ENCODE data around the gene RORC.
"Not testable (repeated sequence)": the region's sequence is repeated elsewhere in the genome, so short reads cannot be mapped to it uniquely, and the experiment has no call there.

Gene RORC

GRCh38 chr1:151800830-151801229 is 30.8 kb downstream of the RORC start:
- Mint-ChIP-seq H3K36me3 (ENCODE audit: low read depth) (peaks cover 10% of the 10 kb centered on the region), H3K4me1 (ENCODE audit: low read depth) (peaks cover 18% of the 10 kb centered on the region), H3K27ac (no peak overlapping the region), H3K4me3 (no peak overlapping the region), H3K9me3 (no peaks in the 10 kb centered on the region), H3K27me3 (peaks cover 48% of the 10 kb centered on the region)
- intact Hi-C loops (cut with micrococcal nuclease) = no loop called here

DNA sequence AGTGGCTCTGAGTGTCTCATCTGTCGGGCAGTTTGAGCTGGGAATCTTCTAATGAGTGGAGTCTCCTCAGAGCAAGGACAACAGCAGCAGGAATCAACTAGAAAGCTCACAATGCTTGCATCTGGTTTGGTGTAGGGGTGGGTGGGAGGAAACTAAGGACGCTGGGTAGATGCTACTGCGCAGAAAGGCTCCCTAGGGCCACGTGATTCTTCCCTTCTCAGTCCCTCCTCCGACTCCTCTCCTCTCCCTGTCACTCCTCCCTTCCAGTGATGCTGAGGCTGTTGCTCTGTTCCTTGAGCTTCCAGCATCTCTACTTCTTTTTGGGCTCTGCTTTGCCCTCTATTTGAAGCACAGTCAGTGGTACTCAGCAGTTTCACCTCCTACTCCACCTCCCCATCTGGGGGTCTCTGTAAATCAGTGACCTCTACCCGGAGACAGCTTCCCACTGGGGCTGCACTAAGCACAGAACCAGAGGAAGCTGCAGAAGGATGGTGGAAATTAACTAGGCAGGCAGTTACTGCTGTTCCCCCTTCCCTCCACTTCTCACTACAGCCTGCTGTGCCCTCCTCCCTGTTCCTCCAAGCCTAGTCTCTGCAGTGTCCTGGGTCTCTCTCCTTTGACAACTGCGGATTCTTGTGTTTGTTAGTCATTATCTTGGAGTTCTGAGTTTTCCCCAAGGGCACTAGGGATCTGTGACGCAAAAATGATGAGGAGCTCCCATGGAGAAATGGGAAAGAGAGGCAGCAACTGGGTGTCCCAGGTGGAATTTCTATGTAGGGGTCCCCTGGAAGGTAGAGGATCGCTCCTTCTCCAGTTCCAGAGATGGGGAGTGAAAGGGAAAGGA is 32.2 kb downstream of the RORC start:
- intact Hi-C loops (cut with micrococcal nuclease) = no loop called here

GRCh38 chr1:151798571-151798970 is 33.0 kb downstream of the RORC start:
- intact Hi-C loops (cut with micrococcal nuclease) = no loop called here
- no peak overlapping the region for H3K27ac Mint-ChIP-seq
- H3K4me1 Mint-ChIP-seq (ENCODE audit: low read depth) = peaks cover 18% of the 10 kb centered on the region
- peaks cover 30% of the 10 kb centered on the region for H3K27me3 Mint-ChIP-seq
- H3K9me3 Mint-ChIP-seq = no peaks in the 10 kb centered on the region
- H3K4me3 Mint-ChIP-seq = no peak overlapping the region
- H3K36me3 Mint-ChIP-seq (ENCODE audit: low read depth) = peaks cover 21% of the 10 kb centered on the region

More for the DNA sequence above, 32.2 kb downstream of the RORC start:
- H3K9me3 Mint-ChIP-seq = no peaks in the 10 kb centered on the region
- H3K36me3 Mint-ChIP-seq (ENCODE audit: low read depth) = peaks cover 12% of the 10 kb centered on the region
- no peak overlapping the region for H3K4me3 Mint-ChIP-seq
- H3K27me3 Mint-ChIP-seq = peaks cover 37% of the 10 kb centered on the region
- peaks cover 18% of the 10 kb centered on the region for H3K4me1 Mint-ChIP-seq (ENCODE audit: low read depth)
- no peak overlapping the region for H3K27ac Mint-ChIP-seq

- Mint-ChIP-seq H3K36me3 (ENCODE audit: low read depth) (peaks cover 41% of the 10 kb centered on the region), H3K27ac (peak overlapping the region; percentile 91), H3K4me1 (ENCODE audit: low read depth) (peaks cover 38% of the 10 kb centered on the region), H3K4me3 (peak overlapping the region; percentile 95), H3K27me3 (no peaks in the 10 kb centered on the region), H3K9me3 (no peaks in the 10 kb centered on the region)
- intact Hi-C loops (cut with micrococcal nuclease) = loop anchor here (2.0 kb wide), 1 partner anchor 28 kb away; the partner anchor contains the start of gene MRPL9
Measured at GRCh38 chr1:151790940-151791651, 40.5 kb downstream of the RORC start.

DNA sequence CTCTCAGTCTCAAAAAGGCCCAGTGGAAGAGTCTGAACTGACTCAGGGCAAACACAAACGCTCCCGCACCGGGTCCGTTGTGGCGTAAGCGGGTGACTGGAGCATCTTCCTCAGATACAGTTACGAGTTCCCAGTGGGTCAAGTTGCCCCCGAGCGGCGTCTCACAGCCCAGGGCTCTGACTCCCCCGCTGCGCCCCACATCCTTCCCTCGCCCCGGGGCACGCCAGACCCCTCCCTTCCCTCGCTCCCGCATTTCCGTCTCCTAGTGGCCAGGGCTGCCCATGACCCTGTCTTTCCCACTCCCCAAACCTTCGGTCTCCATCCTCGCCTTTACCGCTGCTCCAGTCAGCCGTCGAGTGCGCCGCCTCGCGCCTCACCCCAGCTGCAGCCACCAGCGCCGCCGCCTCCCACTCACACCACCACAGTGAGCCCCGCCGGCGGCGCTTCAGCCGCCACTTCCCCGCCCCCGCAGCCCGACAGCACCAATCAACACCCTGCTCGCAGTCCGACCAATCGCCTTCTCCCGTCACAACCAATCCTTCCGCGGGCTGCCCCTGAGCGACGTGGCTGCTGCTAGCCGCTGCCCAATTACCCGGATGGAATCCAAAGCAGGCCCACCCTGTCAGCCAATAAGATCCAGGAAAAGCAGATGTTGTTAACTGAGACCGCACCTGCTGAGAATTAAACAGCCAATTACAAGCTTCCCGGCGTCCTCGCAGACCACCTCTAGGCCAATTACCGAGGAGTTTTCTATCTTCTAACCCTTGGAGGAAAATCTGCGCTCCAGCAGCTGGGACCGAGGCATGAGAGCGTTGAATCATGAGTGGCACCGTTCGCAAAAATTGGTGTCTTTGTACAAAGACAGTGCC is 41.3 kb downstream of the RORC start, which contains the start of gene TDRKH:
TDRKH (minus strand) TSS at position 430 of the 869 bp plus-strand sequence. CDS start 7,478 bp downstream, outside the sequence.
- H3K9me3 Mint-ChIP-seq = no peaks in the 10 kb centered on the region
- intact Hi-C loops (cut with micrococcal nuclease) = loop anchor here (2.0 kb wide), 1 partner anchor 28 kb away; the partner anchor contains the start of gene MRPL9
- peaks cover 40% of the 10 kb centered on the region for H3K4me1 Mint-ChIP-seq (ENCODE audit: low read depth)
- H3K4me3 Mint-ChIP-seq = peak within 1 kb of the TSS; percentile 95
- H3K36me3 Mint-ChIP-seq (ENCODE audit: low read depth) = peaks cover 41% of the 10 kb centered on the region
- H3K27ac Mint-ChIP-seq = peak within 1 kb of the TSS; percentile 91
- H3K27me3 Mint-ChIP-seq = no peaks in the 10 kb centered on the region

DNA sequence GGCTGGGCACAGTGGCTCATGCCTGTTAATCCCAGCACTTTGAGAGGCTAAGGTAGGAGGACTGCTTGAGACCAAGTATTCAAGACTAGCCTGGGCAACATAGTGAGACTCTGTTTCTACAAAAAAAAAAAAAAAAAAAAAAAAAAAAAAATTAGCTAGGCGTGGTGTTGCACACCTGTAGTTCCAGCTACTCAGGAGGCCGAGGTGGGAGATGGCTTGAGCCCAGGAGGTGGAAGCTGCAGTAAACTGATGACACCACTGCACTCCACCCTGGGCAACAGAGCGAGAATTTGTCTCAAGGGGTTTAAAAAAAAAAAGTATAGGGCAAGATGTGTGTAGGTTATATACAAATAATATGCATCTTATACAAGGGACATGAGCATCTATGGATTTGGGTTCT is 43.9 kb downstream of the RORC start:
- peaks cover 32% of the 10 kb centered on the region for H3K36me3 Mint-ChIP-seq (ENCODE audit: low read depth)
- no peak overlapping the region for H3K27ac Mint-ChIP-seq
- H3K27me3 Mint-ChIP-seq = no peaks in the 10 kb centered on the region
- no peak overlapping the region for H3K4me3 Mint-ChIP-seq
- no peaks in the 10 kb centered on the region for H3K9me3 Mint-ChIP-seq
- H3K4me1 Mint-ChIP-seq (ENCODE audit: low read depth) = peaks cover 42% of the 10 kb centered on the region
- intact Hi-C loops (cut with micrococcal nuclease) = no loop called here

- H3K9me3 Mint-ChIP-seq = no peaks in the 10 kb centered on the region
- intact Hi-C loops (cut with micrococcal nuclease) = no loop called here
- H3K36me3 Mint-ChIP-seq (ENCODE audit: low read depth) = peaks cover 51% of the 10 kb centered on the region
- no peak overlapping the region for H3K4me3 Mint-ChIP-seq
- peaks cover 43% of the 10 kb centered on the region for H3K4me1 Mint-ChIP-seq (ENCODE audit: low read depth)
- H3K27me3 Mint-ChIP-seq = no peaks in the 10 kb centered on the region
- no peak overlapping the region for H3K27ac Mint-ChIP-seq
Measured at GRCh38 chr1:151783796-151784195, 47.8 kb downstream of the RORC start.

- Mint-ChIP-seq H3K4me1 (ENCODE audit: low read depth) (peaks cover 39% of the 10 kb centered on the region), H3K27me3 (no peaks in the 10 kb centered on the region), H3K9me3 (no peaks in the 10 kb centered on the region), H3K4me3 (peak overlapping the region; percentile 50), H3K36me3 (ENCODE audit: low read depth) (peaks cover 51% of the 10 kb centered on the region), H3K27ac (no peak overlapping the region)
- intact Hi-C loops (cut with micrococcal nuclease) = no loop called here
Measured at GRCh38 chr1:151782741-151783140, 48.9 kb downstream of the RORC start.

DNA sequence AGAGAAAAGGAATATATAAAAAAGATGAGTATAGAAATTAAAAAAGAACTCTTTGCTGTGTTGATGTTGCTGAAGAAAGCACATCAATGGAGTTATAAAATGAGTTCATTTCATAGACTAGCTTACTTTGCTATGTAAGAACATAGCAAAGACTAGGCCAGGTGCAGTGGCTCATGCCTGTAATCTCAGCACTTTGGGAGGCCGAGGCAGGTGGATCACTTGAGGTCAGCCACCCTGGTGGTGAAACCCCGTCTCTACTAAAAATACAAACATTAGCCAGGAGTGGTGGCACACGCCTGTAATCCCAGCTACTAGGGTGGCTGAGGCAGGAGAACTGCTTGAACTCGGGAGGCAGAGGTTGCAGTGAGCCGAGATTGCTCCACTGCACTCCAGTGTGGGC is 49.6 kb downstream of the RORC start:
- not testable (repeated sequence) for H3K27ac Mint-ChIP-seq, H3K9me3 Mint-ChIP-seq, H3K27me3 Mint-ChIP-seq

DNA sequence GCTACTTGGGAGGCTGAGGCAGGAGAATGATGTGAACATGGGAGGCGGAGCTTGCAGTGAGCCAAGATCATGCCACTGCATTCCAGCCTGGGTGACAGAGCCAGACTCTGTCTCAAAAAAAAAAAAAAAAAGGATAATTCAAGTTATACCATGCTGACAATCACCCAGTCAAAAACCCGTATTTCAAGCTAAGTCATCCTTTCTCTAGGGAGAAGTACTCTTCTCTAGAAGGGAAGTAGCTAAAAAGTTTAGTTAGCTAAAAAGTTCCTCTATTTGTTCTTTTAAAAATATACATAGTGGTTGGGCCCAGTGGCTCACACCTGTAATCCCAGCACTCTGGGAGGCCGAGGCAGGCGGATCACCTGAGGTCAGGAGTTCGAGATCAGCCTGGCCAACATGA is 50.9 kb downstream of the RORC start:
- H3K9me3 Mint-ChIP-seq = not testable (repeated sequence)

More for the DNA sequence above, 49.6 kb downstream of the RORC start:
- intact Hi-C loops (cut with micrococcal nuclease) = not testable (repeated sequence)
- Mint-ChIP-seq H3K4me3 (peak overlapping the region; percentile 1), H3K36me3 (ENCODE audit: low read depth) (peaks cover 58% of the 10 kb centered on the region), H3K4me1 (ENCODE audit: low read depth) (peaks cover 36% of the 10 kb centered on the region)

DNA sequence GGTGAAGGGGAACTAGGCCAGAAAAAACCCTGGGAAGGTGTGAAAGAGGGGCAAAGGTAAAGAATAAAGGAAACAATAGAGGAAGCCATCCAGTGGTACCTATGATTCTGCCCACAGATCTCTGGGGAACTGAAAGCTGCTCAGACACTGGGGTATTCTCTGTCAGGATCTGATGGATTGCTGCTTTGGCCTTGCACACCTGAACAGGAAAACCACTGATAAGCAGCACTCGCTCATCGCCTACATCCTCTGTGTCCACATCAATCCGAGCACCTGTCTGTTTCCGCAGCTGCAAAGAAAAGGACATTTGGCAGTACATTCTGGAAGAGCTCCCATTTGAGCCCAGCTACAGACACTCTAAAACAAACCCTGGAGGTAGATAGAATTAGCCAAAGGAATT is 51.8 kb downstream of the RORC start:
- H3K27me3 Mint-ChIP-seq = no peaks in the 10 kb centered on the region
- no peak overlapping the region for H3K27ac Mint-ChIP-seq
- H3K36me3 Mint-ChIP-seq (ENCODE audit: low read depth) = peaks cover 80% of the 10 kb centered on the region
- H3K9me3 Mint-ChIP-seq = no peaks in the 10 kb centered on the region
- H3K4me3 Mint-ChIP-seq = no peak overlapping the region
- intact Hi-C loops (cut with micrococcal nuclease) = no loop called here
- H3K4me1 Mint-ChIP-seq (ENCODE audit: low read depth) = peaks cover 40% of the 10 kb centered on the region

More for the DNA sequence above, 50.9 kb downstream of the RORC start:
- H3K27ac Mint-ChIP-seq; H3K27me3 Mint-ChIP-seq; intact Hi-C loops (cut with micrococcal nuclease): not testable (repeated sequence)
- peaks cover 71% of the 10 kb centered on the region for H3K36me3 Mint-ChIP-seq (ENCODE audit: low read depth)
- peaks cover 39% of the 10 kb centered on the region for H3K4me1 Mint-ChIP-seq (ENCODE audit: low read depth)
- H3K4me3 Mint-ChIP-seq = peak overlapping the region; percentile 17

- Mint-ChIP-seq H3K4me3 (no peak overlapping the region), H3K27ac (no peak overlapping the region), H3K4me1 (ENCODE audit: low read depth) (peaks cover 34% of the 10 kb centered on the region), H3K27me3 (no peaks in the 10 kb centered on the region), H3K36me3 (ENCODE audit: low read depth) (peaks cover 99% of the 10 kb centered on the region), H3K9me3 (no peaks in the 10 kb centered on the region)
- intact Hi-C loops (cut with micrococcal nuclease) = no loop called here
Measured at GRCh38 chr1:151777317-151777716, 54.3 kb downstream of the RORC start.

DNA sequence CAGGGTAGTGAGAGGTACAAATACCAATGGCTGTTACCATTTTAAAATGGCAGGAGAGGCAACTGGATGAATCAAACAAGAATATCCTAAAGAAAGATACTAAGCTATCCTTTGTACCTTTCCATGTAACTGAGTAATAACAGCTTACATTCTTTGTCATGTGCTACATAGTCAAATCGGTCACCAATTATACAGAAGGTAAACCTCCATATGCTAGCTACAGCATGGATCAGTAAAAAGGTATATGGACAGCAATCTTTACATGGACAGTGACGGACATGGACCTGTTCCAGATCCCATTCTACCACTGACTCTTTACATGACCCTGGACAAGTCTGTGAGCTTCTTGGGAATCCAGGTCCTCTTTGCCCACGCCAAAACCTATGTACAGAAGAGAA is 54.9 kb downstream of the RORC start:
- Mint-ChIP-seq H3K36me3 (ENCODE audit: low read depth) (peaks cover 99% of the 10 kb centered on the region), H3K4me3 (no peak overlapping the region), H3K27ac (no peak overlapping the region), H3K27me3 (no peaks in the 10 kb centered on the region), H3K4me1 (ENCODE audit: low read depth) (peaks cover 39% of the 10 kb centered on the region), H3K9me3 (no peaks in the 10 kb centered on the region)
- intact Hi-C loops (cut with micrococcal nuclease) = no loop called here
